ENCODE data around the gene ERICH2. TPM values are rescaled to one million over a fixed set of nuclear protein-coding genes. Genes with fewer than 3 reads are reported as not detected.
A peak's percentile ranks its signal among the peaks of the same experiment; 100 is the strongest.

ERICH2 gene
- polyA plus RNA-seq, 4 donors, result 0.28 to 1.2 TPM; not detected in 2

DNA sequence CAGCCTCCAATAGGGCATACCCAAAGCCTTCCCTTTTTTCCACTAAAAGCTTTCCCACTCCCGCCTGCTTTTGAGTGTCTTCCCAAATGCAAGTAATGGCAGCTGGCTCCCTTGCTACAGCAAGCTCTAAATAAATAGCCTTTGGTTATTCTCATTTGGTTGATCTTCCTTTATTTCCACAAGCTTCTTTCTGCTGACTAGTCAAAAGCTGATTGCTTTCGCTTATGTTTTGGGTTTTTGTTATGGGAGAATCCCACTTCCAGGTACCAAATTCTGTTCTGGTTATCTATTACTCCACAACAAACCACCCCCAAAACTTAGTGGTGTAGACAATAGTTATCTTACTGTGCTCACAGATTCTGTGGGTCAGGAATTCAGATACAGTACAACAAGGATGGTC, 32.8 kb upstream of the ERICH2 start:
- Histone ChIP-seq H3K4me1 (ENCODE audit: control insufficient read depth in 3 of 3, insufficient read depth in 2 of 3, low read depth in 1 of 3, low read length in 2 of 3) (peaks cover 0 to 17% (median 0%) of the 10 kb centered on the region in 3 donors), H3K9me3 (ENCODE audit: control insufficient read depth in 2 of 2, insufficient read depth in 1 of 2, low read depth in 1 of 2, low read length in 1 of 2) (no peaks in the 10 kb centered on the region), H3K36me3 (ENCODE audit: control insufficient read depth in 3 of 3, insufficient read depth in 2 of 3, low read depth in 1 of 3, low read length in 3 of 3) (no peaks in the 10 kb centered on the region), H3K4me3 (ENCODE audit: low read depth in 1 of 3, low read length in 3 of 3) (no peak overlapping the region), H3K27me3 (ENCODE audit: control insufficient read depth in 3 of 3, insufficient read depth in 3 of 3, low read length in 3 of 3) (no peaks in the 10 kb centered on the region), H3K27ac (ENCODE audit: low read depth in 1 of 3, low read length in 2 of 3) (no peak overlapping the region)
- FAIRE-seq (no peak), DNase-seq (no peak)
- 95 to 98% (median 96%) methylated on average over 2 of the region's 2 CpGs for WGBS, 3 donors

DNA sequence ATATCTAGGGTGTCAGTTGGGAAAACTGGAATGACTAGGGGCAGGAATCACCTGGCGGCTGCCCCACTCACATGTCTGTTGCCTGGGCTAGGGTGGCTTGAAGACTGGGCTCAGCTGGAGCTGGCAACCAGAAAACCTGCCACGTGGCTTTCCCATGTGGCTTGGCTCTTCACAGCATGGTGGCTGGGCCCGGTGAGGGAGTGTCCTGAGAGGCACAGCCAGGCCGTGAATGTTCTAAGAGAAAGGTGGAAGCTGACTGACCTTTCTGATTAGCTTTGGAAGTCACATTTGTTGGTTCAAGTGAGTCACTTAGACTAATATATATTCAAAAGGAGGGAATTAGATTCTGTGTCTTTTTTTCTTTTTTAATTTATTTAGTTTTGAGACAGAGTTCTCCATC, 32.4 kb upstream of the ERICH2 start:
- 82 to 90% (median 87%) methylated on average over 4 of the region's 4 CpGs for WGBS, 3 donors
- H3K27me3 ChIP-seq (ENCODE audit: control insufficient read depth in 3 of 3, insufficient read depth in 3 of 3, low read length in 3 of 3), result no peaks in the 10 kb centered on the region
- no peak for FAIRE-seq
- no peak for DNase-seq
- no peak overlapping the region for H3K4me3 ChIP-seq (ENCODE audit: low read depth in 1 of 3, low read length in 3 of 3)
- H3K4me1 ChIP-seq (ENCODE audit: control insufficient read depth in 3 of 3, insufficient read depth in 2 of 3, low read depth in 1 of 3, low read length in 2 of 3), result peaks cover 0 to 17% (median 0%) of the 10 kb centered on the region in 3 donors
- no peaks in the 10 kb centered on the region for H3K36me3 ChIP-seq (ENCODE audit: control insufficient read depth in 3 of 3, insufficient read depth in 2 of 3, low read depth in 1 of 3, low read length in 3 of 3)
- H3K27ac ChIP-seq (ENCODE audit: low read depth in 1 of 3, low read length in 2 of 3), result no peak overlapping the region
- no peaks in the 10 kb centered on the region for H3K9me3 ChIP-seq (ENCODE audit: control insufficient read depth in 2 of 2, insufficient read depth in 1 of 2, low read depth in 1 of 2, low read length in 1 of 2)

- DNase-seq, result peak in 1 of 2 donors; percentile 63
- H3K4me1 ChIP-seq (ENCODE audit: control insufficient read depth in 3 of 3, insufficient read depth in 2 of 3, low read depth in 1 of 3, low read length in 2 of 3), result peaks cover 0 to 21% (median 0%) of the 10 kb centered on the region in 3 donors
- H3K27ac ChIP-seq (ENCODE audit: low read depth in 1 of 3, low read length in 2 of 3), result peak overlapping the region in 1 of 3 donors; percentile 44
- H3K36me3 ChIP-seq (ENCODE audit: control insufficient read depth in 3 of 3, insufficient read depth in 2 of 3, low read depth in 1 of 3, low read length in 3 of 3), result no peaks in the 10 kb centered on the region
- WGBS, 3 donors, result 75 to 89% (median 87%) methylated on average over 3 of the region's 3 CpGs
- H3K9me3 ChIP-seq (ENCODE audit: control insufficient read depth in 2 of 2, insufficient read depth in 1 of 2, low read depth in 1 of 2, low read length in 1 of 2), result no peaks in the 10 kb centered on the region
- no peak overlapping the region for H3K4me3 ChIP-seq (ENCODE audit: low read depth in 1 of 3, low read length in 3 of 3)
- no peaks in the 10 kb centered on the region for H3K27me3 ChIP-seq (ENCODE audit: control insufficient read depth in 3 of 3, insufficient read depth in 3 of 3, low read length in 3 of 3)
- no peak for FAIRE-seq
Measured at GRCh38 chr2:170739048-170739447, 31.1 kb upstream of the ERICH2 start.

DNA sequence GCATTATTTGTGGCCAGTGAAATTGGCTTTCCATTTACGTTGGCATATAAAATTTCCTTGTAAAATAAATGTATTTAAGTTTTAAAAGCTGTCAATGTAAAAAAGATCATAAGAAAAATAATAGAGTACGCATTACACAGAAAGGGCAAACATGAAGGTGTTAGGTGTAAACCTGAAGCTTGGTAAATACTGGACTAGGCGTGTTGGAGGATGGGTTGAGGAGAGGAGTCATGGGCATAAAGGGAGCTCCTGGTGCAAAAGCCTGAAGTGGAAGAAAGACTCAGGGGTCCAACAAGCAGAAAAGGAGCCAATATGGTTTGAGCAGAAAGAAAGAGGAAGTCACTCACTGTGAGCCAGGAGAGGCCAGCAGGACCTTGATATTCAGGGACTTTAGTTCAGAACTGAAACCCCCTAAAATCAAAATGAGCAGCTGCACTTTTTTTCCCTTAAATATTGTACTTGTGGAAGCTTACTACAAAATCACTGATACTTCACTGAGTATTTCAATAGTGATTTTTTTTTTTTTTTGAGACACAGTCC, 30.6 kb upstream of the ERICH2 start:
- 80 to 86% (median 83%) methylated on average over 3 of the region's 3 CpGs for WGBS, 3 donors
- no peak for FAIRE-seq

GRCh38 chr2:170740660-170741059, 29.5 kb upstream of the ERICH2 start:
- no peaks in the 10 kb centered on the region for H3K27me3 ChIP-seq (ENCODE audit: control insufficient read depth in 3 of 3, insufficient read depth in 3 of 3, low read length in 3 of 3)
- no peak for FAIRE-seq
- no peaks in the 10 kb centered on the region for H3K36me3 ChIP-seq (ENCODE audit: control insufficient read depth in 3 of 3, insufficient read depth in 2 of 3, low read depth in 1 of 3, low read length in 3 of 3)
- no peak for DNase-seq
- no peak overlapping the region for H3K27ac ChIP-seq (ENCODE audit: low read depth in 1 of 3, low read length in 2 of 3)
- no peaks in the 10 kb centered on the region for H3K9me3 ChIP-seq (ENCODE audit: control insufficient read depth in 2 of 2, insufficient read depth in 1 of 2, low read depth in 1 of 2, low read length in 1 of 2)
- no peak overlapping the region for H3K4me3 ChIP-seq (ENCODE audit: low read depth in 1 of 3, low read length in 3 of 3)
- H3K4me1 ChIP-seq (ENCODE audit: control insufficient read depth in 3 of 3, insufficient read depth in 2 of 3, low read depth in 1 of 3, low read length in 2 of 3), result peaks cover 0 to 20% (median 2%) of the 10 kb centered on the region in 3 donors
- 73 to 85% (median 79%) methylated on average over 4 of the region's 4 CpGs for WGBS, 3 donors

More for the DNA sequence above, 30.6 kb upstream of the ERICH2 start:
- H3K9me3 ChIP-seq (ENCODE audit: control insufficient read depth in 2 of 2, insufficient read depth in 1 of 2, low read depth in 1 of 2, low read length in 1 of 2), result no peaks in the 10 kb centered on the region
- no peaks in the 10 kb centered on the region for H3K36me3 ChIP-seq (ENCODE audit: control insufficient read depth in 3 of 3, insufficient read depth in 2 of 3, low read depth in 1 of 3, low read length in 3 of 3)
- no peaks in the 10 kb centered on the region for H3K27me3 ChIP-seq (ENCODE audit: control insufficient read depth in 3 of 3, insufficient read depth in 3 of 3, low read length in 3 of 3)
- peak overlapping the region in 1 of 3 donors; percentile 29 for H3K27ac ChIP-seq (ENCODE audit: low read depth in 1 of 3, low read length in 2 of 3)
- no peak overlapping the region for H3K4me3 ChIP-seq (ENCODE audit: low read depth in 1 of 3, low read length in 3 of 3)
- peaks cover 0 to 17% (median 0%) of the 10 kb centered on the region in 3 donors for H3K4me1 ChIP-seq (ENCODE audit: control insufficient read depth in 3 of 3, insufficient read depth in 2 of 3, low read depth in 1 of 3, low read length in 2 of 3)
- peak in 1 of 2 donors; percentile 14 for DNase-seq

DNA sequence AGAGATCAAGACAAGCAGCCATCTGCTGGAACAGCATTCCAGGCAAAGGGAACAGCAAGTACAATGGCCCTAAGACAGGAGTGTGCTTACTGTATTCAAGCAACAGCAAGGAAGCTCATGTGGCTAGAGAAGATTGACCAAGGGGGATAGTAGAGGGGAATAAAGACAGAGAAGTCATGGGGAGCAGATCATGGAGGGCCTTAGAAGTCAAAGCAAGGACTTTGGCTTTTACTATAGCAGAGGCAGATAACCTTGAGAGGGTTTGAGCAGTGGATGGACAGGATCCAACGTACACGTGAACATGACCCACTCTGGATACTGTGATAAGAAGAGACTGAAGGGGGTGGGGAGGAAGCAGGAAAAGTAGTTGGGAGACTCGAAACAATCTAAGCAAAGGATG, 28.2 kb upstream of the ERICH2 start:
- no peak for DNase-seq
- H3K27ac ChIP-seq (ENCODE audit: low read depth in 1 of 3, low read length in 2 of 3), result no peak overlapping the region
- no peaks in the 10 kb centered on the region for H3K9me3 ChIP-seq (ENCODE audit: control insufficient read depth in 2 of 2, insufficient read depth in 1 of 2, low read depth in 1 of 2, low read length in 1 of 2)
- H3K36me3 ChIP-seq (ENCODE audit: control insufficient read depth in 3 of 3, insufficient read depth in 2 of 3, low read depth in 1 of 3, low read length in 3 of 3), result no peaks in the 10 kb centered on the region
- no peak for FAIRE-seq
- H3K27me3 ChIP-seq (ENCODE audit: control insufficient read depth in 3 of 3, insufficient read depth in 3 of 3, low read length in 3 of 3), result no peaks in the 10 kb centered on the region
- peaks cover 0 to 20% (median 2%) of the 10 kb centered on the region in 3 donors for H3K4me1 ChIP-seq (ENCODE audit: control insufficient read depth in 3 of 3, insufficient read depth in 2 of 3, low read depth in 1 of 3, low read length in 2 of 3)
- 65 to 91% (median 89%) methylated on average over 3 of the region's 3 CpGs for WGBS, 3 donors
- no peak overlapping the region for H3K4me3 ChIP-seq (ENCODE audit: low read depth in 1 of 3, low read length in 3 of 3)

DNA sequence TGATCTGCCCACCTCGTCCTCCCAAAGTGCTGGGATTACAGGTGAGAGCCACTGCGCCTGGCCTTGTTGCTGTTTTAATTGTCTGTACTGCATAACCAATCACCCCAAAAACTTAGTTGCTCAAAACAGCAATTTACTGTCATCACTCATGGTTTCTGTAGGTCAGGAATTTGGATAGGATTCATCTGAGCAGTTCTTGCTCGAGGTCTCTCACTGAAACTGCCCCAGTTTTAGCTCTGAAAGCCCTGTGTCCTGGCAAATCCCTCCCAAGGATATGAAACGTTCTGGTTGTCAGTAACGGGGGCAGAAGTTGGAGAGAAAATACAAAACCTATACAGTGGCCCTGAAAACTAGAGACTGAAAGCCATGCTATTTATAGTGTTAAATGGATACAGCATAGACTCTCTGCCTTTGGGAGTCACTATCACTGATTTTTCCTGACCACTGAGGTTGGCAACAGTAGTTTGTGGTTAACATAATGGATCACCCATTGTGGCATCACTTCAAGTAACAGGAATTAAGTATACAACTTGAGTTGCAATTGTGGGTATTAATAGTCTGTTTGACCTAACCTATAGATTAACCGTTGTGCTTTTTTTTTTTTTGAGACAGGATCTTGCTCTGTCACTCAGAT, 27.2 kb upstream of the ERICH2 start:
- peak overlapping the region in 1 of 3 donors; percentile 49 for H3K27ac ChIP-seq (ENCODE audit: low read depth in 1 of 3, low read length in 2 of 3)
- no peak for DNase-seq
- 70 to 78% (median 77%) methylated on average over 6 of the region's 6 CpGs for WGBS, 3 donors

DNA sequence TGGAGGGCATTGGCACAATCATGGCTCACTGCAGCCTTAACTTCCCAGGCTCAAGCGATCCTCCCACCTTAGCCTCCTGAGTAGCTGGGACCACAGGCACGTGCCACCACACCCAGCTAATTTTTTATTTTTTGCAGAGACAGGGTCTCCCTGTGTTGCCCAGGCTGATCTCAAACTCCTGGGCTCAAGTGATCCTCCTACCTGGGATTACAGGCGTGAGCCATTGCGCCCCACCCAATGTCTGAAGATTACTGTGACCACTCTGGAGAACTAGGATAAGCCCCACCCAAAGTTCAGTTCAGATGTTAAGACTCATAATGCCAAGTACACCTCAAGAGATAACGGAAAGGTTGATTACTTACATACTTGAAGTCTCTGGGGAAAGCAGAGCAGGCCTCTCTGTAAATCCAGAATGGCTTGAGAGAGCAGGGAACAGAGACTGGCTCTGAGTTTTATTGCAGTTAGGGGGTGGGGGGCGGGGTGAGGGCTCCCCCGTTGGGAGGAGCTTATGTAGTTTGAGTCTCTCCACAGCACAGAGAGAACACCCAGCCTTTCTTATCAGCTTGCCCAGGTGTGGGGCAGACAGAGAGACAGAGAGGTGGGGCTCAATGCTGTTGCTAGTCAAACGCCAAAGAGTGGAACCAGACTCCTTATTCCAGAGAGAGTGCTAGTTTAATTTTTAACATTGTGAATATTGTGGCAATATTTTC, 26.5 kb upstream of the ERICH2 start:
- 16 to 50% (median 29%) methylated on average over 8 of the region's 8 CpGs for WGBS, 3 donors
- Histone ChIP-seq H3K36me3 (ENCODE audit: control insufficient read depth in 3 of 3, insufficient read depth in 2 of 3, low read depth in 1 of 3, low read length in 3 of 3) (no peaks in the 10 kb centered on the region), H3K9me3 (ENCODE audit: control insufficient read depth in 2 of 2, insufficient read depth in 1 of 2, low read depth in 1 of 2, low read length in 1 of 2) (no peaks in the 10 kb centered on the region), H3K4me1 (ENCODE audit: control insufficient read depth in 3 of 3, insufficient read depth in 2 of 3, low read depth in 1 of 3, low read length in 2 of 3) (peaks cover 0 to 20% (median 2%) of the 10 kb centered on the region in 3 donors), H3K27ac (ENCODE audit: low read depth in 1 of 3, low read length in 2 of 3) (peak overlapping the region in 1 of 3 donors; percentile 73), H3K4me3 (ENCODE audit: low read depth in 1 of 3, low read length in 3 of 3) (peak overlapping the region in 1 of 3 donors; percentile 3), H3K27me3 (ENCODE audit: control insufficient read depth in 3 of 3, insufficient read depth in 3 of 3, low read length in 3 of 3) (no peaks in the 10 kb centered on the region)
- DNase-seq (peak; percentile 86 to 93), FAIRE-seq (no peak)

More for the DNA sequence above, 27.2 kb upstream of the ERICH2 start:
- Histone ChIP-seq H3K27me3 (ENCODE audit: control insufficient read depth in 3 of 3, insufficient read depth in 3 of 3, low read length in 3 of 3) (no peaks in the 10 kb centered on the region), H3K4me1 (ENCODE audit: control insufficient read depth in 3 of 3, insufficient read depth in 2 of 3, low read depth in 1 of 3, low read length in 2 of 3) (peaks cover 0 to 20% (median 2%) of the 10 kb centered on the region in 3 donors), H3K4me3 (ENCODE audit: low read depth in 1 of 3, low read length in 3 of 3) (no peak overlapping the region), H3K9me3 (ENCODE audit: control insufficient read depth in 2 of 2, insufficient read depth in 1 of 2, low read depth in 1 of 2, low read length in 1 of 2) (no peaks in the 10 kb centered on the region), H3K36me3 (ENCODE audit: control insufficient read depth in 3 of 3, insufficient read depth in 2 of 3, low read depth in 1 of 3, low read length in 3 of 3) (no peaks in the 10 kb centered on the region)
- no peak for FAIRE-seq

Data from small intestine (tissue), 7 donors.